HepG2 (cell line): ENCODE results near the gene CEBPG. TPM values are rescaled to one million over a fixed set of nuclear protein-coding genes. Genes with fewer than 3 reads are reported as not detected.
A peak's percentile ranks its signal among the peaks of the same experiment; 100 is the strongest.

Experiments used
- BRD4 ChIP-seq: sonication (generic); formaldehyde crosslinking; IDR thresholded peaks from 2 replicates; pipeline ENCODE4 v1.4.0; 2020; ENCODE audit warnings: missing genetic modification reagents
- FOXK2 ChIP-seq: fragments of 450-650 bp; IDR thresholded peaks from 2 replicates; pipeline ENCODE4 v1.6.1; 2016
- FOXM1 ChIP-seq: sonication (generic); formaldehyde crosslinking; IDR thresholded peaks from 2 replicates; pipeline ENCODE4 v1.5.0; 2020; ENCODE audit warnings: missing genetic modification reagents
- HNF1A ChIP-seq, 2 experiments: sonication (generic) in 1 of 2; formaldehyde crosslinking in 1 of 2; IDR thresholded peaks; 2 replicates each; pipeline versions ENCODE4 v1.4.0 to v1.6.1; 2016 to 2020; ENCODE audit warnings: borderline replicate concordance in 1 of 2, low read depth in 1 of 2, mild to moderate bottlenecking in 1 of 2, missing genetic modification reagents in 1 of 2
- HNRNPUL1 ChIP-seq: fragments of 200-400 bp; formaldehyde crosslinking; IDR thresholded peaks from 2 replicates; pipeline ENCODE4 v1.6.1; 2017; ENCODE audit warnings: low read depth, mild to moderate bottlenecking, low read length, moderate library complexity
- PHB2 ChIP-seq: fragments of 450-650 bp; IDR thresholded peaks from 2 replicates; pipeline ENCODE4 v1.6.1; 2018; ENCODE audit not compliant: partially characterized antibody
- SP1 ChIP-seq, 2 experiments: fragments of 450-650 bp in 1 of 2; sonication (generic) in 1 of 2; formaldehyde crosslinking in 1 of 2; IDR thresholded peaks; 2 replicates each; pipeline versions ENCODE4 v1.4.0 to v1.6.1; 2016 to 2020; ENCODE audit warnings: missing genetic modification reagents in 1 of 2
- STAT5B ChIP-seq: sonication (generic); formaldehyde crosslinking; IDR thresholded peaks from 2 replicates; pipeline ENCODE4 v1.4.0; 2020; ENCODE audit warnings: missing genetic modification reagents
- TARDBP ChIP-seq: sonication (generic); formaldehyde crosslinking; IDR thresholded peaks from 2 replicates; pipeline ENCODE4 v1.8.0; 2022; ENCODE audit warnings: mild to moderate bottlenecking, missing genetic modification reagents
- TOPORS ChIP-seq: sonication (generic); formaldehyde crosslinking; IDR thresholded peaks from 2 replicates; pipeline ENCODE4 v1.8.0; 2023; ENCODE audit warnings: mild to moderate bottlenecking, missing genetic modification reagents
- TRIM24 ChIP-seq: sonication (generic); formaldehyde crosslinking; IDR thresholded peaks from 2 replicates; pipeline ENCODE4 v1.8.0; 2022; ENCODE audit warnings: mild to moderate bottlenecking, missing genetic modification reagents
- YEATS4 ChIP-seq: sonication (generic); formaldehyde crosslinking; IDR thresholded peaks from 2 replicates; pipeline ENCODE4 v1.4.0; 2020; ENCODE audit warnings: missing genetic modification reagents, borderline replicate concordance
- ZFP41 ChIP-seq: sonication (generic); formaldehyde crosslinking; IDR thresholded peaks from 2 replicates; pipeline ENCODE4 v1.4.0; 2020; ENCODE audit warnings: mild to moderate bottlenecking, missing genetic modification reagents, borderline replicate concordance
- ZNF281 ChIP-seq: sonication (generic); formaldehyde crosslinking; IDR thresholded peaks from 2 replicates; pipeline ENCODE4 v1.4.0; 2020; ENCODE audit warnings: missing genetic modification reagents, borderline replicate concordance
- ZNF441 ChIP-seq: sonication (generic); formaldehyde crosslinking; IDR thresholded peaks from 2 replicates; pipeline ENCODE4 v1.7.0; 2021; ENCODE audit warnings: missing genetic modification reagents, borderline replicate concordance
- ZNF549 ChIP-seq: sonication (generic); formaldehyde crosslinking; IDR thresholded peaks from 2 replicates; pipeline ENCODE4 v1.5.0; 2020; ENCODE audit warnings: missing genetic modification reagents
- ZNF605 ChIP-seq: sonication (generic); formaldehyde crosslinking; IDR thresholded peaks from 2 replicates; pipeline ENCODE4 v1.8.0; 2022; ENCODE audit warnings: mild to moderate bottlenecking, missing genetic modification reagents
- ZNF792 ChIP-seq: IDR thresholded peaks from 2 replicates; pipeline ENCODE4 v1.6.1; 2016
- polyA plus RNA-seq, 8 experiments: library from polyadenylated mRNA; depleted of rRNA in 3 of 8; stranded (reverse) in 7 of 8; unstranded in 1 of 8; fragments of >200 nt; fragmentation: Illumina TruSeq in 4 of 8; extraction: Trizol in 4 of 8; gene quantifications; 2 replicates each; pipeline versions ENCODE4 v1.2.1 to v1.2.3, GENCODE V29; 2011 to 2016; ENCODE audit warnings: low read depth in 4 of 8, missing spikeins in 1 of 8, mixed read lengths in 1 of 8; ENCODE audit not compliant: insufficient read depth in 1 of 8
- total RNA-seq, 5 experiments: library from RNA; depleted of rRNA; stranded (reverse); fragments of >200 nt; fragmentation: Illumina TruSeq; extraction: Trizol; gene quantifications; 2 replicates each; pipeline ENCODE4 v1.2.3, GENCODE V29; 2016; ENCODE audit warnings: low read depth in 1 of 5
- TF ChIP-seq, protein P1 (sequence below): sonication (generic); formaldehyde crosslinking; IDR thresholded peaks from 2 replicates; pipeline ENCODE4 v1.8.1; 2023; ENCODE audit warnings: mild to moderate bottlenecking, inconsistent platforms, moderate library complexity, missing genetic modification reagents, borderline replicate concordance
- TF ChIP-seq, protein P2 (sequence below): sonication (generic); formaldehyde crosslinking; IDR thresholded peaks from 2 replicates; pipeline ENCODE4 v1.8.0; 2023; ENCODE audit warnings: mild to moderate bottlenecking, missing genetic modification reagents

The CEBPG gene
- total and polyA plus RNA-seq, 2 of the 13 experiments (the other 11 are each of a cell fraction or from before 2014, with no cell fraction given), result 25.7 to 34.3 TPM

- TF ChIP-seq HNF1A (IDR thresholded peaks at IDR 0.05; ENCODE audit: low read depth) (peak; percentile 71), HNF1A (CRISPR knock-in tag; IDR thresholded peaks at IDR 0.05; ENCODE audit: borderline replicate concordance) (peak; percentile 91), YEATS4 (CRISPR knock-in tag) (peak; percentile 79), FOXK2 (peak; percentile 23; the same call in 1 of the 2 replicates), SP1 (IDR thresholded peaks at IDR 0.05) (no peak), SP1 (CRISPR knock-in tag; IDR thresholded peaks at IDR 0.05) (0 out of 2 replicates have a peak, but pooled peaks have one; percentile 63), ZNF441 (CRISPR knock-in tag) (peak; percentile 61; the same call in 1 of the 2 replicates), HNRNPUL1 (no peak), BRD4 (CRISPR knock-in tag) (peak; percentile 96), TRIM24 (CRISPR knock-in tag) (peak; percentile 60; the same call in 1 of the 2 replicates), FOXM1 (CRISPR knock-in tag) (no peak), STAT5B (CRISPR knock-in tag) (0 out of 2 replicates have a peak, but pooled peaks have one; percentile 46), ZFP41 (CRISPR knock-in tag) (no peak), ZNF549 (CRISPR knock-in tag) (no peak), PHB2 (no peak), ZNF281 (CRISPR knock-in tag) (peak; percentile 92), TOPORS (no peak), ZNF605 (peak; percentile 91), ZNF792 (peak; percentile 51), TARDBP (CRISPR knock-in tag) (peak; percentile 98)
- TF ChIP-seq, protein P1, sequence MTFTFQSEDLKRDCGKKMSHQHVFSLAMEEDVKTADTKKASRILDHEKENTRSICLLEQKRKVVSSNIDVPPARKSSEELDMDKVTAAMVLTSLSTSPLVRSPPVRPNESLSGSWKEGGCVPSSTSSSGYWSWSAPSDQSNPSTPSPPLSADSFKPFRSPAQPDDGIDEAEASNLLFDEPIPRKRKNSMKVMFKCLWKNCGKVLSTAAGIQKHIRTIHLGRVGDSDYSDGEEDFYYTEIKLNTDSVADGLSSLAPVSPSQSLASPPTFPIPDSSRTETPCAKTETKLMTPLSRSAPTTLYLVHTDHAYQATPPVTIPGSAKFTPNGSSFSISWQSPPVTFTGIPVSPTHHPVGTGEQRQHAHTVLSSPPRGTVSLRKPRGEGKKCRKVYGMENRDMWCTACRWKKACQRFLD, result no peak
- TF ChIP-seq, protein P2, sequence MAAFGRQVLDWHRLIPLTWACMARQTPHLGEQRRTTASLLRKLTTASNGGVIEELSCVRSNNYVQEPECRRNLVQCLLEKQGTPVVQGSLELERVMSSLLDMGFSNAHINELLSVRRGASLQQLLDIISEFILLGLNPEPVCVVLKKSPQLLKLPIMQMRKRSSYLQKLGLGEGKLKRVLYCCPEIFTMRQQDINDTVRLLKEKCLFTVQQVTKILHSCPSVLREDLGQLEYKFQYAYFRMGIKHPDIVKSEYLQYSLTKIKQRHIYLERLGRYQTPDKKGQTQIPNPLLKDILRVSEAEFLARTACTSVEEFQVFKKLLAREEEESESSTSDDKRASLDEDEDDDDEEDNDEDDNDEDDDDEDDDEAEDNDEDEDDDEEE (CRISPR knock-in tag), result peak; percentile 22; the same call in 1 of the 2 replicates
Observed at GRCh38 chr19:33396701-33397535, 23.4 kb downstream of the CEBPG start (continued).
